GM13976 (cell line): Measurements from ENCODE around the gene SH3RF1.

Experiments
- DNase-seq: peaks from one replicate; pipeline ENCODE4 v3.0.0; 2012; ENCODE audit warnings: low spot score
- in situ Hi-C: fragments of 300-500 bp; cut with MboI; formaldehyde crosslinking; loops from one replicate; pipeline ENCODE4 v1.12.0; 2022; ENCODE audit warnings: low sequenced_read_pairs, mixed read lengths, inconsistent platforms; ENCODE audit not compliant: unreplicated experiment
- TF ChIP-seq, protein P1 (sequence below): IDR thresholded peaks from 2 replicates; pipeline ENCODE4 v1.5.1; 2012; ENCODE audit warnings: borderline replicate concordance, mild to moderate bottlenecking; ENCODE audit not compliant: insufficient read depth; ENCODE audit errors: extremely low read depth, missing control alignments, control extremely low read depth

Gene SH3RF1

GRCh38 chr4:169054879-169055278 is 215.9 kb downstream of the SH3RF1 start:
- TF ChIP-seq, protein P1, sequence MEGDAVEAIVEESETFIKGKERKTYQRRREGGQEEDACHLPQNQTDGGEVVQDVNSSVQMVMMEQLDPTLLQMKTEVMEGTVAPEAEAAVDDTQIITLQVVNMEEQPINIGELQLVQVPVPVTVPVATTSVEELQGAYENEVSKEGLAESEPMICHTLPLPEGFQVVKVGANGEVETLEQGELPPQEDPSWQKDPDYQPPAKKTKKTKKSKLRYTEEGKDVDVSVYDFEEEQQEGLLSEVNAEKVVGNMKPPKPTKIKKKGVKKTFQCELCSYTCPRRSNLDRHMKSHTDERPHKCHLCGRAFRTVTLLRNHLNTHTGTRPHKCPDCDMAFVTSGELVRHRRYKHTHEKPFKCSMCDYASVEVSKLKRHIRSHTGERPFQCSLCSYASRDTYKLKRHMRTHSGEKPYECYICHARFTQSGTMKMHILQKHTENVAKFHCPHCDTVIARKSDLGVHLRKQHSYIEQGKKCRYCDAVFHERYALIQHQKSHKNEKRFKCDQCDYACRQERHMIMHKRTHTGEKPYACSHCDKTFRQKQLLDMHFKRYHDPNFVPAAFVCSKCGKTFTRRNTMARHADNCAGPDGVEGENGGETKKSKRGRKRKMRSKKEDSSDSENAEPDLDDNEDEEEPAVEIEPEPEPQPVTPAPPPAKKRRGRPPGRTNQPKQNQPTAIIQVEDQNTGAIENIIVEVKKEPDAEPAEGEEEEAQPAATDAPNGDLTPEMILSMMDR, result no peak
- no peak for DNase-seq
- in situ Hi-C loops, result no loop called here

DNA sequence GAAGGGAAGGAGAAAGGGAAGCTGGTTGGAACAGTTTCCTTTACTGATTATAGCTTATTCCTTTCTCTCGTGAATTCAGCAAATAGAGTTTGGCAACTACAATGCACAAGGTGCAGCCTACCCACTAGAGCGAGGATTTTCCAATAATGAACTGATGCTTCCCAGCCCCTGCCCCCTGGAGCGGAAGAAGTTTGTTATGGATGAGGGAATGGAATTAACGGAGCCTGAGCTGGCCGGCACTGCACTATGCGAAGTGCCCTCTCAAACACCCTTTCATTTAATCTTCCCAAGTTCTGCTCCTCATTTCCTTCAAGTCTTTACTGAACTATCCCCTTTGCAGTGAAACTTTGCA is 218.2 kb downstream of the SH3RF1 start:
- no peak for DNase-seq
- in situ Hi-C loops, result no loop called here
- TF ChIP-seq, protein P1, result no peak

DNA sequence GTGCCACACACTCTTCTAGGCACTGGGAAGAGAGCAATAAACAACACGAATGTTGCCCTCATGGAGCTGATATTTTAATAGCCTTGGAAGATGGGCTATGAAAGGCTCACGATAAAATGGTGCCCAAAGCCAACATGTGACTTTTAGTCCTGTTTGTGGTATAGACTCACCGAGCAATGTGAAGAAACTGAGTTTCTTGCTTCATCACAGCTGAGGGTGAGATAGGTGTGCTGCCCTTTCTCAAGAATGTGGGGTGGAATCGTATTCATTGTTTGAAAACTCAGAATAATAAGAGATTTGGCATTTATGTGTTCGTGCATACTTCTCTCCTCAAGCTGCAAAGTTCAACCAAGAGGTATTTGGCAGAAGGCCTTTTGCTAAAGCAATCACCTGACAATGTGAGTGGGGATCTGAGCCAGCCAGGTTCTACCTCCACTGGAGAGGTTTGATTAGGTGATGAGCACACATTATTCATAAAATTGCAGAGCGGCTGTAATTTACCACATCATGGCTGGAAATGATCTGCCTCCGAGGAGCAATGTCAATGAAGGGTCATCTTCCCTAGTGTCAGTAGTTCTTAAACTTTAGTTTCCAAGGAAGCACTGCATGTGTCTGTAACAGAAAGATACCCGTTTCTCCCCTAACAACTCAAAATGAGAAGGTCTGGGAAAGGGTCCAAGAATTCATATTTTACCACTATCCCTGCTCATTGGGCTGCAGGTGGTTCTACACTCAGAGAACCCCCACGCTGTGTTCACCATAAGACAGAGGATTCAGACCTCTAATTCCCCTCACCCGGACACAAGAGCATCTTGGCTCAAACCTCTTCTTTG is 218.8 kb downstream of the SH3RF1 start:
- no peak for DNase-seq
- in situ Hi-C loops, result no loop called here
- TF ChIP-seq, protein P1, result no peak

- TF ChIP-seq, protein P1, result no peak
- in situ Hi-C loops, result no loop called here
- no peak for DNase-seq
Measured at GRCh38 chr4:169050881-169051760, 219.6 kb downstream of the SH3RF1 start.

GRCh38 chr4:169050284-169050683 is 220.5 kb downstream of the SH3RF1 start:
- in situ Hi-C loops, result no loop called here
- DNase-seq, result no peak
- TF ChIP-seq, protein P1, result no peak

- in situ Hi-C loops, result no loop called here
- TF ChIP-seq, protein P1, result no peak
- no peak for DNase-seq
Measured at GRCh38 chr4:169048868-169049414, 221.8 kb downstream of the SH3RF1 start.
